ENCODE measurements around the gene TRAT1.
"Not testable (repeated sequence)": the region's sequence is repeated elsewhere in the genome, so short reads cannot be mapped to it uniquely, and the experiment has no call there.

The TRAT1 gene

GRCh38 chr3:108822123-108822897, at the start of gene TRAT1:
Gene TRAT1 (plus strand): TSS chr3:108822786. CDS start chr3:108822928, 142 bp downstream.
- DNase-seq, result no peak

- DNase-seq, result no peak
Measured at GRCh38 chr3:108775649-108776048, 46.9 kb upstream of the TRAT1 start.

GRCh38 chr3:108779496-108779895, 43.1 kb upstream of the TRAT1 start:
- DNase-seq, result no peak

- no peak for DNase-seq
Measured at GRCh38 chr3:108780235-108780634, 42.4 kb upstream of the TRAT1 start.

- no peak for DNase-seq
Measured at GRCh38 chr3:108791473-108791872, 31.1 kb upstream of the TRAT1 start.

GRCh38 chr3:108804437-108804836, 18.1 kb upstream of the TRAT1 start:
- DNase-seq, result no peak

- DNase-seq, result no peak
Measured at GRCh38 chr3:108804966-108805365, 17.6 kb upstream of the TRAT1 start.

- DNase-seq, result no peak
Measured at GRCh38 chr3:108806316-108806715, 16.3 kb upstream of the TRAT1 start.

- DNase-seq, result no peak
Measured at GRCh38 chr3:108818404-108818803, 4.2 kb upstream of the TRAT1 start.

GRCh38 chr3:108820586-108820985, 2.0 kb upstream of the TRAT1 start:
- DNase-seq, result no peak

- no peak for DNase-seq
Measured at GRCh38 chr3:108823227-108823626, 641 bp downstream of the TRAT1 start.

GRCh38 chr3:108823803-108824202, 1.2 kb downstream of the TRAT1 start:
- DNase-seq, result not testable (repeated sequence)

- no peak for DNase-seq
Measured at GRCh38 chr3:108826309-108827187, 4.0 kb downstream of the TRAT1 start.

- DNase-seq, result no peak
Measured at GRCh38 chr3:108830381-108830780, 7.8 kb downstream of the TRAT1 start.

- DNase-seq, result no peak
Measured at GRCh38 chr3:108830991-108831614, 8.5 kb downstream of the TRAT1 start.

GRCh38 chr3:108833611-108834010, 11.0 kb downstream of the TRAT1 start:
- no peak for DNase-seq

GRCh38 chr3:108834551-108834950, 12.0 kb downstream of the TRAT1 start:
- no peak for DNase-seq

- no peak for DNase-seq
Measured at GRCh38 chr3:108835101-108835500, 12.5 kb downstream of the TRAT1 start.

- no peak for DNase-seq
Measured at GRCh38 chr3:108838436-108838835, 15.8 kb downstream of the TRAT1 start.

GRCh38 chr3:108845709-108846293, 23.2 kb downstream of the TRAT1 start:
- DNase-seq, result no peak

- DNase-seq, result no peak
Measured at GRCh38 chr3:108847187-108847586, 24.6 kb downstream of the TRAT1 start.

GRCh38 chr3:108849075-108849474, 26.5 kb downstream of the TRAT1 start:
- no peak for DNase-seq

- no peak for DNase-seq
Measured at GRCh38 chr3:108861401-108861800, 38.8 kb downstream of the TRAT1 start.
